G401 (cell line): ENCODE data around the gene C6orf163. TPM values are rescaled to one million over a fixed set of nuclear protein-coding genes. Genes with fewer than 3 reads are reported as not detected.

Experiments used
- DNase-seq: peaks from one replicate; pipeline ENCODE4 v3.0.0-alpha.2; 2015; ENCODE audit warnings: low spot score
- in situ Hi-C: cut with HindIII; loops from 2 replicates; pipeline ENCODE4 v1.10.0; 2016; ENCODE audit warnings: low sequenced_read_pairs, mixed read lengths
- total RNA-seq: library from RNA; depleted of rRNA; stranded (reverse); fragments of >200 nt; shearing (Covaris generic); gene quantifications from 2 replicates; pipeline ENCODE4 v1.2.3, GENCODE V29; 2014; rRNA removed

C6orf163 gene
- total RNA-seq, 1 experiment from 2014 or later: 0.34 TPM

DNA sequence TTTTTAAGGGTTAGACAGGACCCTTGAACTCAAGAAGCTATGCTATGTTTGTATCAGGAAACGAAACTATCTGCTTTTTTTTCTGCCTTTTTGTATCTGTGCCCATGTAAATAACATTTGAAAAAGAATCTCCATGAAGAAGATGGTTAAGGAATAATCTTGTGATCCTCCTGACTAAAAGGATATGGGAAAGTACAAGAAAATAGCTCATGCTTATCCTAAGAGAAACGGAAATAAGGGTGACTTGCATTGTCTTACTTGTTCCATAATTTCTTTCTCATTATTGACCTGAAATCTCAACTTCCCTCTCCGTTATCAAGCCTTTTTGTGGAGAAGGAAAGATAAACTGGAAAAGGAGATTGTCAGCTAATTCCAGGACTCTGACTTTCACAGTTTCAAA lies 57.2 kb downstream of the C6orf163 start:
- in situ Hi-C loops: no loop called here
- DNase-seq: no peak

DNA sequence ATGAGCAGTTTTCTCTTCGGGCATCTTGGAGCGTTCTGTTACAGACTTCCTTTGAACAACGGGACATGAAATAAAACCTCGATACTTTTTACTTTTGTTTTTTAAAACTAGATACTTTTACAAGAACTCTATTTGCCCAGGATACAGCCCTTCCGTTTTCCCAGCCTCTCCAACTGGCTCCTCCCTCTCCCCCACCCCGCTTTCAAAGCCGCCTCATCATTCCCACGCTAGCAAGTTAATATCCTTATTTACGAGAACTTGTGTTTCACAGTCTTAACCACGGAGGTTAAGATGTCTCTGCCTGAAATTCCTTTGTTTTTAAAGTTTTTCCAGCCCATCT lies 62.9 kb downstream of the C6orf163 start:
- in situ Hi-C loops: no loop called here

DNA sequence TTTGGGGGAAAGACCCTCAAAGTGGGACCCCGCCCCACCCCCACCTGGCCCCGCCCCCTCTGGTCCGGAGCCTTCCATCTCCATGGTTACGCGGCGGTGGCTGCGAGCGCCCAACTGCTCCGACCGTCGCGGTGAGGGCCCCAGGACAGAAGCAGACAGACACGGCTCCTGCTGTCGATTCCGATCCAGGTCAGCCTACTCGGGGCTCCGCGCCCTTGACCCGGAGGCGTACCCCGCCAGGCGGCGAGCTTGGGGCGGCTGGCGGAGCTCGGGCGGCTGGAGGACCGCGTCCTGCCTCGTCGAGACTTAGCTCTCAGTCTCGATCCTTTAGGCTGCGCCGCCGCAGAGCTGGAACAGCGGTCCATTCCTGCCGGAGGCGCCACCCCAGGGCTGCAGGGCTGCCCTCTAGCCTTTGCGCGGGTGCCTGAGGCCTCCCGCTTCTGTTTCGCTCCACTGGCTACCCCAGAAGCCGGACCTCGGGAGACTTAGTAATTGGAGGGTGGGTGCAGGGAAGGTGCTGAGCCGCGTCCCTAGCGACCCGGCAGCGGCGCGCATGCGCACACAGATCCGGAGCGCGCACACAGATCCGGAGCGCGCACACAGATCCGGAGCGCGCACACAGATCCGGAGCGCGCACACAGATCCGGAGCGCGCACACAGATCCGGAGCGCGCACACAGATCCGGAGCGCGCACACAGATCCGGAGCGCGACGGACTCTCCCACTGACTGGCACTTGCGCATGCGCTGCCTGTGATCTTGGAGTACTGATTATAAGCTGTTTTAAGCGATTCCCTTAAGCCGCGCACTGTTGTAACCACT lies 63.5 kb downstream of the C6orf163 start, which contains the start of gene CFAP206:
Gene CFAP206 (plus strand): TSS at position 72 of the 820 bp plus-strand sequence. CDS start 1,868 bp downstream, outside the sequence.
- in situ Hi-C loops: no loop called here
- DNase-seq: peak; percentile 89

More for the DNA sequence above, 62.9 kb downstream of the C6orf163 start:
- DNase-seq: peak; percentile 69

DNA sequence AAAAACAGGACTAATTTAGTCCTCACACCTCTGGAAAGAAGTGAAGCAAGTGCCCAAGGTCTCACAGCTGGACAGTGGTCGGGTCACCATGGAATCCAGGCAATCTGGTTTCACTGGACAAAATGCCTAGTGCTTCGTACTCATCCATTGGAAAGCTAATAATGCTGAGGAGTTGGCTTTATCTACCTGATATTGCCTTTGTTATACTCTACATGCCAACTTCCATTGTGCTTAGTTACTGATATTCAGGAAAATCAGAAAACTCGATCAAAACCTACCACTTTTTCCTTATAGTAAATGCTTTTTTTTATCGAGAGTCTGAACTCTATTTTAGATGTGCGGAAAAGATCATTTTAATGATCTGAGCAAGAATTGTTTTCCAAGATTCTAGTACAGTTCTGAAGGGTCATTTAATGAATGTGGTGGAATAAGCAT lies 64.1 kb downstream of the C6orf163 start:
- no peak for DNase-seq
- in situ Hi-C loops: no loop called here

Other genes starting within 250 kb of the C6orf163 start
- gene CGA, start 249.7 kb upstream of the C6orf163 start, total RNA-seq: not detected in 2 replicates
- 6.9 and 13.5 TPM in 2 replicates for gene ZNF292, start 189.2 kb upstream of the C6orf163 start, total RNA-seq
- gene SMIM8, start 22.2 kb upstream of the C6orf163 start, total RNA-seq: 9.0 TPM in 2 replicates
- not detected in 2 replicates for gene GJB7, start 15.5 kb upstream of the C6orf163 start, total RNA-seq
- gene CFAP206, start 63.2 kb downstream of the C6orf163 start, total RNA-seq: 1.5 and 7.7 TPM in 2 replicates
- 19.9 and 24.6 TPM in 2 replicates for gene SLC35A1, start 128.2 kb downstream of the C6orf163 start, total RNA-seq
- gene RARS2, start 245.2 kb downstream of the C6orf163 start, total RNA-seq: 31.1 and 51.4 TPM in 2 replicates
- gene ORC3, start 245.3 kb downstream of the C6orf163 start, total RNA-seq: 48.6 and 58.7 TPM in 2 replicates